Common myeloid progenitor, CD34-positive (primary cell): ENCODE measurements around the gene METRN.

ENCODE experiments used
- CTCF ChIA-PET: fragments of 350-600 bp; sonication (Branson Sonifier 250); formaldehyde crosslinking; loops from one replicate; lab custom pipeline; 2021; ENCODE audit warnings: antibody characterized with exemption; lab: Charles Lee
- POLR2A ChIA-PET: fragments of 350-600 bp; sonication (Branson Sonifier 250); formaldehyde crosslinking; loops from one replicate; lab custom pipeline; 2021; ENCODE audit warnings: antibody characterized with exemption; lab: Charles Lee
- DNase-seq, 3 donors: peaks; one replicate each; pipeline versions ENCODE4 v3.0.0 to v3.0.0-alpha.2; 2013
- H3K27ac ChIP-seq, 2 experiments: 1 replicate in 1 of 2; 2 replicates in 1 of 2; pipeline ENCODE4 v1.7.0; 2013; ENCODE audit warnings: inconsistent platforms in 2 of 2, low read length in 2 of 2, mild to moderate bottlenecking in 2 of 2, low read depth in 1 of 2, moderate library complexity in 1 of 2; ENCODE audit not compliant: severe bottlenecking in 2 of 2, insufficient read depth in 1 of 2, poor library complexity in 1 of 2
- H3K27me3 ChIP-seq, 5 experiments: replicated peaks in 2 of 5; 1 replicate in 3 of 5; 2 replicates in 2 of 5; pipeline versions ENCODE4 v1.6.1 to v1.7.0; 2013; ENCODE audit warnings: low read length in 4 of 5, mild to moderate bottlenecking in 2 of 5, moderate library complexity in 2 of 5, inconsistent platforms in 1 of 5; ENCODE audit not compliant: insufficient read depth in 5 of 5, control insufficient read depth in 4 of 5
- H3K36me3 ChIP-seq, 4 experiments: 1 replicate in 2 of 4; 2 replicates in 2 of 4; pipeline versions ENCODE4 v1.6.1 to v1.7.0; 2013; ENCODE audit warnings: low read length in 3 of 4, control low read depth in 1 of 4, mild to moderate bottlenecking in 1 of 4; ENCODE audit not compliant: control insufficient read depth in 4 of 4, insufficient read depth in 4 of 4
- H3K4me1 ChIP-seq, 4 experiments: 1 replicate in 3 of 4; 2 replicates in 1 of 4; pipeline versions ENCODE4 v1.6.1 to v1.7.1; 2013; ENCODE audit warnings: low read length in 3 of 4, mild to moderate bottlenecking in 3 of 4, control low read depth in 1 of 4, inconsistent platforms in 1 of 4, moderate library complexity in 1 of 4; ENCODE audit not compliant: control insufficient read depth in 4 of 4, insufficient read depth in 4 of 4; ENCODE audit errors: control extremely low read depth in 1 of 4
- H3K4me3 ChIP-seq, 7 experiments: 1 replicate in 4 of 7; 2 replicates in 3 of 7; pipeline versions ENCODE4 v1.5.1 to v1.7.0; 2013; ENCODE audit warnings: mild to moderate bottlenecking in 7 of 7, low read length in 6 of 7, moderate library complexity in 6 of 7, inconsistent platforms in 2 of 7, low read depth in 2 of 7, control low read depth in 1 of 7; ENCODE audit not compliant: insufficient read depth in 4 of 7, control insufficient read depth in 1 of 7; ENCODE audit errors: extremely low read depth in 1 of 7
- H3K9me3 ChIP-seq, 5 experiments: 1 replicate in 4 of 5; 2 replicates in 1 of 5; pipeline versions ENCODE4 v1.6.1 to v1.7.1; 2013; ENCODE audit warnings: low read length in 4 of 5, mild to moderate bottlenecking in 2 of 5, inconsistent platforms in 1 of 5, low read depth in 1 of 5, moderate library complexity in 1 of 5; ENCODE audit not compliant: control insufficient read depth in 4 of 5, insufficient read depth in 2 of 5; ENCODE audit errors: control extremely low read depth in 1 of 5
- WGBS: methylation state at CpG from one replicate; pipeline ENCODE4 v1.1.5; 2013; ENCODE audit not compliant: insufficient coverage; 5-methylcytosine and 5-hydroxymethylcytosine counted together

The METRN gene

DNA sequence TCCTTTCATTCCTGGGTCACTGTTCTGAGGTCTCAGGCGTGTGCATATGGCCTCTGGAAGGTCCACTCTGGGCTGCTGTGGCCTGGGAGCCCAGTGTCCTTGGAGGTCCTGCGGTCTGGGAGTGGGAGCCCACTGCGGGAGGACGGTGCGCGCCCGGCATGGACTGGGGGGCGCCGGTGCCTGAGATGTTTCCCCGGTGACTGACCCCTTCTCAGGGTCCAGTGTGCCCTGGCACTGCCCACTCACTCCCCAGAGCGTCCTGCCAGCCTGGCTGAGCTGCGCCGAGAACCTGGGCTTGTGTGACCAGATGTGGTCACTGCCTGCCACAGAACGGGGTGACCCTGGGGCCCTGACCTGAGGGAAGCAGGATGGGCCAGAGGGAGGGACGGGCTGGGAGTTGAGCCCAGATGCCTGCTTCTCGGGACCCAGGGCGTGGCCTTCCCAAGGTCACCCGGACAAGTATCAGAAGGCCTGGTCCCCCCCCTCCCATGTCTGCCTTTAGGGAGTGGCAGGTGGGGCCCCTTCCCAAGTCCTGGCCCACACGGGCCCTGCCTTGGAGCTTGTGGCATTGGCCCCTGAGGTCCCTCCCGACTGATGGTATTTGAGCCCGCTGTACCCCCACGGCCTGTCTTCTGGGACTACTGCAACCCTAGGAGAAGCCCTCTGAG is 40.6 kb upstream of the METRN start:
- WGBS, result 95% methylated on average over 19 of the region's 22 CpGs
- DNase-seq, result no peak

DNA sequence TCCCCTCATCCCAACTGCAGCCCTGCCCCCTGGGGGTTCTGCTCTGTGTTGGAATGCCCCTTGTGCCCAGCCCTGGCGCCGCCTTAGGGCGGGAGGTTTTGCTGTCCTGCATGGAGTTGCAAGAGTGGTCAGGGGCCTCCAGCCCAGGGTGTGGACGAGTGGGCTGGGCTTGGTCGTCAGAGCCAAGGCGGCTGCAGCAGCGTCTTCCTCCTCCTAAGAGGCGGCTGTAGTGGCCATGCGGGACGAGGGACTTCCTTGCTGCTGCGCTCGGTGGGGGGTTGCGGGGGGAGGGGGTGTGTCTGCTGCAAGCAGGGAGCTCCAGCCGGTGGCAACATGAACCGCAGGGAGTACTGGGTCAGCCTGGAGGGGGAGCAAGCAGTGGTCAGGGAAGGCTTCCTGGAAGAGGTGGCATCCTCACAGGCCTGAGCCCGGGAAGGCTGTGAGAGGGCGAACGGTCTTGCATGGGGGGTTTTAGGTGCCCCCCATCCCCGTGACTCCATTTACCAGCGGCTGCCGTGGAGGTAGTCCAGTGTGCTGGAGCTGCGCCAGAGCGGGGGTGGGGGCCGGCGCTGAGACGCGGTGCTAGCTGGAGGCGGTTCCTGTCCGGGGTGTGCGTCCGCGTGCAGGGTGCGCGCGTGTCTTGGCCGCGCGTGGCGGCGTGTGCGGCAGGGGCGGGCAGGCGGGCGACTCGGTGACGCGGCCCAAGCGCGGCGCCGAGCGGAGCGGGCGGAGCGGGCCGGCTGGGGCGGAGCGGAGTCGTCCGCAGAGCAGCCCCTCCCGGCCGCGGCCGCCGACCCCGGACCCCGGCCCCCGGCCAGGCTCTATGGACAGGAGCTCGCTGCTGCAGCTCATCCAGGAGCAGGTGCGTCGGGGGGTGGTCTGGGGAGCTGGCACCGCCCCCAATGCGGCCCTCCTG is 39.7 kb upstream of the METRN start, which contains the start of gene RHBDL1:
RHBDL1 (plus strand) TSS at position 704 of the 916 bp plus-strand sequence; CDS start at position 824, 120 bp downstream.
- H3K4me1 ChIP-seq, result peaks cover 0 to 20% (median 15%) of the 10 kb centered on the region in 4 experiments
- no peak within 1 kb of the TSS for H3K27ac ChIP-seq
- peak in 2 of 3 donors; percentile 42 to 43 for DNase-seq

More for the DNA sequence above, 40.6 kb upstream of the METRN start:
- H3K27me3 ChIP-seq, result peaks cover 0 to 32% (median 2%) of the 10 kb centered on the region in 5 experiments
- no peak overlapping the region for H3K27ac ChIP-seq
- H3K36me3 ChIP-seq, result peaks cover 2 to 49% (median 40%) of the 10 kb centered on the region in 4 experiments
- no peak overlapping the region for H3K4me3 ChIP-seq
- ChIA-PET POLR2A (no interaction called here), CTCF (interaction anchor here (0.8 kb wide), 1 partner anchor 78 kb away, joined by 3 read pairs; no protein-coding TSS in a partner anchor)
- peaks cover 0 to 17% (median 14%) of the 10 kb centered on the region in 4 experiments for H3K4me1 ChIP-seq
- no peaks in the 10 kb centered on the region for H3K9me3 ChIP-seq

DNA sequence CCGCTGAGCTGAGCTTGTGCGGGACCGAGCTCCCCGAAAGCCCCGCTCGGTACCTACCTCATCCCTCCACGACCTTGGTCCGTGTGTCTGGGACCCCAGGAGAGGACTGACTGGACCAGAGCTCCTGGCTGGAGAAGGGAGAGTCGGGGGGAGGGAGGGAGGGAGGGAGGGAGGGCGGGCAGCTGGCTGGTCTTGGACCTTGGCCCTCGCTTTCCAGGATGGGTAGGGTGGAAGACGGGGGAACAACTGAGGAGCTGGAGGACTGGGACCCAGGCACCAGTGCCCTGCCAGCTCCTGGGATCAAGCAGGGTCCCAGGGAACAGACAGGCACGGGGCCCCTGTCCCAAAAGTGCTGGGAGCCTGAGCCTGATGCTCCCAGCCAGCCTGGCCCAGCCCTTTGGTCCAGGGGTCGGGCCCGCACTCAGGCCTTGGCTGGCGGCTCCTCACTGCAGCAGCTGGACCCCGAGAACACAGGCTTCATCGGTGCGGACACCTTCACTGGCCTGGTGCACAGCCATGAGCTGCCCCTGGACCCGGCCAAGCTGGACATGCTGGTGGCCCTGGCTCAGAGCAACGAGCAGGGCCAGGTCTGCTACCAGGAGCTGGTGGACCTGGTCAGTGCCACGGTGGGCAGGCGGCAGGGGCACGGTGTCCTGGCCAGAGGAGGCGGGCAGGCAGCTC is 38.9 kb upstream of the METRN start:
- 87% methylated on average over 15 of the region's 25 CpGs for WGBS
- ChIA-PET CTCF (interaction anchor here (0.7 to 1.4 kb wide), 3 partner anchors 9 to 15 kb away, joined by 4 to 6 read pairs (median 5); partner anchors contain the start of gene RHOT2), POLR2A (no interaction called here)
- Histone ChIP-seq H3K27me3 (peaks cover 0 to 32% (median 2%) of the 10 kb centered on the region in 5 experiments), H3K4me1 (peaks cover 0 to 24% (median 19%) of the 10 kb centered on the region in 4 experiments), H3K4me3 (peak overlapping the region in 3 of 7 experiments; percentile 36 to 64 (median 40)), H3K36me3 (peaks cover under 1 to 33% (median 27%) of the 10 kb centered on the region in 4 experiments), H3K9me3 (no peaks in the 10 kb centered on the region), H3K27ac (no peak overlapping the region)
- DNase-seq, result no peak

More for the DNA sequence above, 39.7 kb upstream of the METRN start, which contains the start of gene RHBDL1:
- WGBS, result 8% methylated on average over 62 of the region's 73 CpGs
- Histone ChIP-seq H3K27me3 (peaks cover 0 to 32% (median 2%) of the 10 kb centered on the region in 5 experiments), H3K36me3 (peaks cover 2 to 40% (median 34%) of the 10 kb centered on the region in 4 experiments), H3K4me3 (peak within 1 kb of the TSS in 4 of 7 experiments; percentile 36 to 64 (median 42)), H3K9me3 (no peaks in the 10 kb centered on the region)
- CTCF ChIA-PET, result interaction anchor here (1.0 to 1.4 kb wide), 2 partner anchors 8 to 14 kb away, joined by 5 to 6 read pairs; partner anchors contain the start of gene RHOT2
- POLR2A ChIA-PET, result no interaction called here

DNA sequence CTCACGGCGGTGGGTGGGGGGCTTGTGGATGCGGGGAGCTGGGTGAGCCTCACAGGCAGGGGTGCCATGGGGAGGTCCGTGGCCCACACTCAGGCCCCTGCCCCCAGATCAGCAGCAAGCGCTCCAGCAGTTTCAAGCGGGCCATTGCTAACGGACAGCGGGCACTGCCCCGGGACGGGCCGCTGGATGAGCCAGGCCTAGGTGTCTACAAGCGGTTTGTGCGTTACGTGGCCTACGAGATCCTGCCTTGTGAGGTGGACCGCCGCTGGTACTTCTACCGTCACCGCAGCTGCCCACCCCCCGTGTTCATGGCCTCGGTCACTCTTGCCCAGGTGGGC is 38.4 kb upstream of the METRN start:
- no peaks in the 10 kb centered on the region for H3K9me3 ChIP-seq
- H3K36me3 ChIP-seq, result peaks cover 0 to 30% (median 22%) of the 10 kb centered on the region in 4 experiments
- peaks cover 0 to 32% (median 2%) of the 10 kb centered on the region in 5 experiments for H3K27me3 ChIP-seq
- ChIA-PET CTCF (interaction anchor here (0.7 to 1.4 kb wide), 3 partner anchors 9 to 16 kb away, joined by 4 to 6 read pairs (median 4); partner anchors contain the start of gene RHOT2), POLR2A (no interaction called here)
- H3K4me3 ChIP-seq, result no peak overlapping the region
- no peak for DNase-seq
- WGBS, result 96% methylated on average over 21 of the region's 21 CpGs
- peaks cover 0 to 29% (median 24%) of the 10 kb centered on the region in 4 experiments for H3K4me1 ChIP-seq
- H3K27ac ChIP-seq, result no peak overlapping the region

- Histone ChIP-seq H3K36me3 (peaks cover 0 to 31% (median 21%) of the 10 kb centered on the region in 4 experiments), H3K27me3 (peaks cover 0 to 32% (median 2%) of the 10 kb centered on the region in 5 experiments), H3K9me3 (no peaks in the 10 kb centered on the region), H3K4me1 (peaks cover 0 to 33% (median 28%) of the 10 kb centered on the region in 4 experiments), H3K27ac (no peak overlapping the region), H3K4me3 (no peak overlapping the region)
- POLR2A ChIA-PET, result no interaction called here
- CTCF ChIA-PET, result interaction anchor here (0.7 to 1.1 kb wide), 2 partner anchors 15 to 17 kb away, joined by 4 read pairs; no protein-coding TSS in a partner anchor
- WGBS, result 70% methylated on average over 23 of the region's 23 CpGs
- DNase-seq, result no peak
These were observed 38.0 kb upstream of the METRN start for GRCh38 chr16:676913-677312.
